HG02870 (cell line): ENCODE measurements around the gene NSUN7.

Source experiments
- ATAC-seq: cut with Tn5 transposase; IDR thresholded peaks from one replicate; pipeline ENCODE4 v1.9.1; 2021; ENCODE audit warnings: mild to moderate bottlenecking, moderate library complexity; ENCODE audit not compliant: unreplicated experiment

NSUN7 gene

DNA sequence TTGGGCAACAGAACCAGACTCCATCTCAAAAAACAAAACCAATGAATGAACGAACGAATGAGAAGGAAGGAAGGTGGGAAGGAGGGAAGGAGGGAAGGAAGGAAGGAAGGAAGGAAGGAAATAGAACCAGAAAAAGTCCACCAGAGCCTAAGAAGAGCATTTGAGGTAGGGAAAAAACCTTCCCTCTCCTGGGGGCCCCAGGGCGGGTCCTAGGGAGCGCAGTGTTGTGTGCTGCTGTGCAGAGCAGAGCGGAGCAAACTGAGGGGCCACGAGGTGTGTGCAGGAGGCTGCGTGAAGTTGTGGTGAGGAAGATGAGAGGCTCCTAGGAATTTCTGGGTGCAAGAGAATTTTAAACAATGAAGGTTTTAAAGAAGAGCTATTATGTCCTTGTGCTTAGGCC, 16.0 kb upstream of the NSUN7 start:
- no peak for ATAC-seq

DNA sequence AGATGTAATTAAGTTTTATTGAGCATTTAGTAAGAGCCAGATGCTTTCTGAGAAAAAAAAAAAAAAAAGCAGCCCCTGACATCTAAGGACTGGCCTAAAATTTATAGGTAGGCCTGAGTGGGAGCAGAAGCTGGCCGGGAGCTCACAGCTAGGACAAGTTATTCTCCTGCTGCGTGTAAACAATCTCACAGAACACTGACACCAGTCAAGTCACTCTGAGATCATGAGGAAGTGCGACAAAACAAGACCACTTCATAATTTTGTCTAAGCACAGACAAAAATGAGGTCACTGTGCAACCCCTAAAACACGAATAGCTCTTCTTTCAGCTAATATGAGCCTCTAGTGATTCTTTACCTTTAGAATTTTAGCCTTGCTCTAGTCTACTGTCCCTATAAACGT, 15.3 kb upstream of the NSUN7 start:
- no peak for ATAC-seq

DNA sequence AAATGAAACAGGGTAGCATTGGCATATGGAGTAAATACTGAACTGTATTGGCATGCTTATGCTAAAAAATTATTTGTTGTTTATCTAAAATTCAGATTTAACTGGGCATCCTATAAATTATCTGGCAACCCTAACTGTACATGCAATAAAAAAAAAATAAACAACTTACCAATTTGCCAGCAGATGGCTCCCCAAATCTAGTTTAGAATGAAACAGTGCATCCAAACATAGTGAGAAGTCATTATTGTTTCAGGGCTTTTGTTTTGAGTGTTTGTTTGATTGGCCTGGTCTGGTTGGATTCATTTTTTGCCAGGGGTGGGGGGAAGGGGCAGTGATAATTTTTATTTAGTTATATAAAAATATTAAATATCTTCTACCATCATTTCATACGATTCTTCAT, 12.8 kb upstream of the NSUN7 start:
- no peak for ATAC-seq

DNA sequence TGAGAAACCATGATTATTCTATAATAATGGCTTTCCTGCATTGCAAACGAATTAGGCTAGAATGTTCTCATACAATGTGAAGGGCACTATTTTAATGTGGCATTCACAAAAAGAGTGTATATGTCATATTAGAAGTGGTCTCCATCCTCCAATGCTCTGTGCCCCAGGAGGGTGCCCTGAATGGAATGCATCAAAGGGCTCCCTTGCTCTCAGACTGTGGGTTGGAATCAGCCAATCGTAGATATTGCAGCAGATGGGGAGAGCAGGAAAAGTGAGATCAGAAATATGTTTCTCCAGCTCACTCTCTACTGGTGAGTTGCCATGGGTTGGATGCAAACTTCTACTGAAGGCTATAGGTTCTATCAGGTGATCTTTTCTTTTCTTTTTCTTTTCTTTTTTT, 11.9 kb upstream of the NSUN7 start:
- no peak for ATAC-seq

DNA sequence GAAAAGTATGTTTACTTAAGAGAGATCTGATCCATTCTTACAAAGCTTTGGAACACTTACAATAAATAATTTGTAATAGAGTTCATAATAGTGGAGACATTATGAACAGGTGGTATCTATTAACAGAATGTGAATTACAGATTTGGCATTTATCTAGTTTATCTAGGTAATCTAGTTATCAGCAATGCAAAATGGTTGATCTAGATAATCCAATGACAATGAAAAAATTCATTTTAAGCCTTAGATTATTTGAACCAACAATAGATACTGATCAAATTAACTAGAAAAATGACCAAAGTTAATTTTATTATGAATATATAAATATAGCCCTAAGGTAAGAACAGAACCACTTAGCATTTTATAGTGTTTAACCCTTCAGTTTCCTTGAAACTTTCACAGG, 10.4 kb upstream of the NSUN7 start:
- no peak for ATAC-seq

DNA sequence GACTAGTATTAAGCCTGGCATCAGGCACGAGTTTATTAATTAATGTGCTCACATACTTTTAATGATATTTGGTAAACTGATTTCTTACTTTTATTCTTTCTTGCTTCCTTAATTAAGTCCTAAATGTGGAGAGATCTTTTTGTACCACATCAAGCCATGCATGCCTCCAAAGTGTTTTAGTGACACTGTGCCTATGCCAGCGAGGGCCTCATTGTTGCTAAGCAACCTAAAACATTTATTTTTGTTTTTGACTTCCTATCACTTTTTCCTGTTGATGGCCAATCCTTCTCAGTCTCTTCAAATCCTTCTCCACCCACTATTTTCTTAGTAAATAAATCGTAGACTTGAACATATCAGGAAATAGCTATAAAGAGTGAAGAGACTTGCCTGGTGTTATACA, 5.5 kb upstream of the NSUN7 start:
- ATAC-seq = no peak

DNA sequence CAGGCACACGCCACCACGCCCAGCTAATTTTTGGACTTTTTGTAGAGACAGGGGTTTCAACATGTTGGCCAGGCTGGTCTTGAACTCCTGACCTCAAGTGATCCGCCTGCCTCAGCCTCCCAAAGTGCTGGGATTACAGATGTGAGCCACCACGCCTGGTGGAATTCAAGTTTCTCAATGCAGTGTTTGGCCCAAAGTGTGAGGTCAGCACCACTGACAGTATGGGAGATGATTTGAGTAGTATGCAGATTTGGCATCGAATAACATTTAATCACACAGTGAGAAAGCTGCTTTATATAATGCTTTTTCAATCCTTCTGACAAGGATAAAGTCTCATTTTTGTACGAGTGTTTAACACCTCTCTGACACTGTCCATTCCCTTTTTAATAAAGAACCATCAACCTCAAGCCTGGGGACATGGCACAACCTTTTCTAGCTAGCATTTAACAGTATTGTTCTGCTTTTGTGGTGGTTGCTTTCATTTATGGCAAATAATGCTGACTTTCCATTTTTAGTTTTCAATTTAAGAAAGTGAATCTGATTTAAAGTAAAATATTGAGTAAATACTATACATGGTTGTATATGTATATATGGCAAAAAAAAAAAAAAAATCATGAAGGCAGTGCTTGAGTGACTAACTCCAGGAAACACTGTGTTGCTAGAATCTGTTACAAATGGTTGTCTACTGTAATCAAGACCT, 4.3 kb upstream of the NSUN7 start:
- ATAC-seq = no peak

DNA sequence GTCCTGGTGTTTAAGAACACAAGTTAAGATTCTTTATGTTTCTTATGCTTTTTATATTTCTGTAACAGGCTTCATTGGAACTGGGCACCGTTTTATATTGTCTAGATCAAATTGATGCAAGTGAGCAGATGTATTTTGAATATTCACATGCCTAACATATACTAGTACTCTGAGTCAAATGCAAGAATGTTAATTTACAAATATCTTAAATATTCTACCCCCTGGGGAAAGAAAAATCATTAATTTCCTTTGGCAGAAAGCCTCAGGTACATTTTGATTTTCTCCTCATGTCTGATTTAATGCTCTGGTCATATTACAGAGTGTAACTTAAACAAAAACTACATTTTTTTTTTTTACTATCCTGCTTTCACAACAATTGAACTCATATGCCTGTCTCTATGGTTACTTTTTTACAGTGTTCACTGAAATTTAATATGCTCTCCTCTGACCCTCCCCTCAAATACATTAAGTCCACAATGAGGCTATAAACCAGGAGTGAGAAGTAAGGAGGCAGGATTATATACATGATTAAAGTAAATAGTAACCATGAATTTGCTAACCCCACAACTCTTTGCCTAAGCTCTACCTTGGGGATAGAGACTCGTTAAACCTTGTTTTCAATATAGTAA, 2.4 kb upstream of the NSUN7 start:
- no peak for ATAC-seq

DNA sequence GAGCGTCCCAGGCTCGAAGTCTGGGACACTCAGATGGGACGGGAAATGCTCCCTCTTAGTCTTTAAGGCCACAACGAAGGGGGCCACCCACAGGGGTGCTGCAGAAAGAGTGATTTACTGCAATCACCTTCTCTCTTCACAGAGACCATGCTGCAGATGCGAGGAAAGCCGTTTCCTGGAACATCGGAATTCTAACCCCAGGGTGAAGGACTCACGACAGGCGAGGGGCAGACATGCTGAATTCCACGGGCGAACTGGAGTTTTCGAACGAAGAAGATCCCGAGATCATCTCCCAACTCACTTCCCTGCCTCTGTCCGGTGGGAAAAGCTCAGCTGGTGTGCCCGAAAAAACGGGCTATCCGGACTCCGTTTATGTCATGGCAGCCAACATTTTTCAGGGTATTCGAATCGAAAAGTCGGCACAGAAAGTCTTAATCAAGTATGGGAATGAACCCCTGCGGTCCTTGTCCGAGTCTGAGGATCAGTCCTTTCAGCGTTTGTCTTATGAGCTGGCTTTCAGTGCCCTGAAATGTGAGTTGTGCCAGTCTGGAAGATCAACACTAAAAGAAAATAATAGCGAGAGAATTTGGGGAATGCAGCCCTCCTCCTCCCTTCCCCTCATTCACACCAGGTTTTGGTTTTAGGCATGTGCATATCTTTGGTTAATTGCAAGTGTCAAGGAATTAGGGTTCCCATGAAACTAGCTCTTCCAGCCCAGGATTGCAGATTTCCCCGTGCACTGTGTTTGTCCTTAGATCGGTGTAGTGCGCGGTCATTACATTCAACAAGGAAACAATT, 905 bp downstream of the NSUN7 start:
- ATAC-seq = no peak

DNA sequence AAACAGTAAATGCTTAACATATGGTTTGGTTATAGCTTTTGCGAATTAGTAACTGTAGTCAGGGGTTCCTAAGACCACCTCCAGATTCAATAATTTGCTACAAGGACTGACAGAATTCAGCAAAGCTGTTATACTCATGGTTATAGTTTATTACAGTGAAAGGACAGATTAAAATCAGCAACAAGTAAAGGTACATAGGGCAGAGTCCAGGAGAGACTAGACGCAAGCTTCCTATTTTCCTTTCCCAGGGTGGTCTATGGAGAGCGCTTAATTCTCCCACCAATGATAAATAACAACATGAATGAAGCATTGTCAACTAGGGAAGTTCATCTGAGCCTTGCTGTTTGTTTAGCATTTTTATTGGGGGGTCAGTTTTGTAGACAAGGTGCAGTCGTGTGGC, 5.9 kb downstream of the NSUN7 start:
- no peak for ATAC-seq

DNA sequence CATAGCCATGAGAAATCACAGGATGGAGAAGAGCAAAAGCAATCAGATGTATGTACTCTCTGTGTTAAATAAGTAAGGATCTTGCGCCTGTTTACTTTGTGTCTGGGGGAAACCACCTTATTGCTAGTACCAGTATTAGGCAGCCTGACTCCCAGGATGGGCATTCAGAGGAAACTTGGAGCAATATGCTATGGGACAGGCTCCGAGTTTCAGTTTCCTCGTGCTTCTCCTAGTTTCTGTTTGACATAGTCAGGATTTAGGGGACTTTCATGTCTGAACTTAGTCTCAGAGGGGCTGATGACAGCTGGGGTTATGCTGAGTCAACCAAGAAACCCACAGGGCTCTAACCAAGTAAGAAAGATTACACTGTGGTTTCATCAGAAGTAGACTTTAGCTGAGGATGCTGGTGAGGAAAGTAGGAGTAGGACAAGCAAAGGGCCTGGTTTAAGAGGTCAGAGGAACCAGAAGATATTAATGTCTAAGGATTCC, 13.5 kb downstream of the NSUN7 start:
- ATAC-seq = peak; percentile 100

DNA sequence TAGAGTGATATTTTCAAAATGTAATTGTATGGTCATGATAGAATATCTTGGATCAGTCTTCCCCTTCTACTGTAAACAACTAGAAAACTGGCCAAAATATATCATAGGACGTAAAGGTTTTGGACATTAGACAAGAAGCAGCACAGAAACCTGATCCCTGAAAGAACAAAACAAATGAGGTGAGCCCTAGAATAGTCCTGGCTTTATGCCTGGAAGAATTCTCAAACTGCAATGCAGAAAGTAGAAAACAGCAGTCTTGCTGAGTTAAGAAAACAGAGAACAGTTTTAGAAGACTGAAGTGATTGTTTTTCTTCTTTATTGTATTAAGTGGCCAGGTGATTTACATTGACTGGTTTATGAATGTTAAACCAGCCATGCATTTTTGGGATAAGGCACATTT, 19.5 kb downstream of the NSUN7 start:
- ATAC-seq = no peak

DNA sequence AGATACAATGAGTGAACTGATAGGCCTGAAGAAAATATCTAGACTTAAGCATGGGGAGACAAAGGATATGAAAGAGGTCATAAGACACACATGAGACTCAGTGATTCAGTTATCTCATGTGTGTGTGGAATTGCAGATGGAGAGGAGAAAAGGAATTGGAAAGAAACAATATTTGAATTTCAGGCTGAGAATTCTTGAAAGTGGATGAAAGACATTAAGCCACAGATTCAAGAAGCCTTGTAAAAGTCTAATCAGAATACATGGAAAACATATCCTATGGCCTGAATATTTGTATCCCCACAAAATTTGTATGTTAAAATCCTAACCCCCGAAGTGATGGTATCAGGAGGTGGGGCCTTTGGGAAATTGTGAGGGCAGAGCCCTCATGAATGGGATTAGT, 28.3 kb downstream of the NSUN7 start:
- no peak for ATAC-seq

DNA sequence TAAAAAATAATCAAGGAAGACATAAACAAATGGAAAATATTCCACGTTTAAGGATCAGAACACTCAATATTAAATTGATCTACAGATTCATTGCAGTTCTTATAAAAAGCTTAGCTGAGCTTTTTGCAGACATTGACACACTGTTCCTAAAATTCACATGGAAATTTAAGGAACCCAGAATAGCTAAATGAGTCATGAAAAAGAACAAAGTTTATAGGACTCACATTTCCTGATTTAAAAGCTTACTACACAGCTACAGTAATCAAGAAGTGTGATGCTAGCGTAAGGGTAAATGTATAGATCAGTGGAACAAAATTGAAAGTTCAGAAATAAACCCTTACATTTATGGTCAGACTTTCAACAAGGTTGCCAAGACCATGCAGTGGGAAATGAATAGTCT, 33.1 kb downstream of the NSUN7 start:
- no peak for ATAC-seq

DNA sequence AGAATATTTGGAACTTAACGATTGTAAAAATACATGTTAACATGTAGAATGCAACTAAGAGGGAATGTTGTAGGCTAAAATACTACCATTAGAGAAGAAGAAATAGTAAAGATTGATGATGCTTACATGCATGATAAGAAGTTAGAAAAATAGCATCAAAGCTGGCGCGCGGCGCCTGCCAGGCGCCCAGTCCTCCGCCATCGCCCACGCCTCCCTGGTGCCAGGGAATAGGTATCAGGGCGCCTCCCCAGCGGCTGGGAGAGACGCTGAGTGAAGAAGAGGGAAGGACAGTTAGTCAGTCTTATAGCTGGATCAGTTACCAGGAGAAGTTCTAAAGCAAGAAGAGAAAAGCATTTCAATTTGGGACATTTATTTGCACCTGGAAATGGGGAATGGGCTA, 36.0 kb downstream of the NSUN7 start:
- no peak for ATAC-seq

DNA sequence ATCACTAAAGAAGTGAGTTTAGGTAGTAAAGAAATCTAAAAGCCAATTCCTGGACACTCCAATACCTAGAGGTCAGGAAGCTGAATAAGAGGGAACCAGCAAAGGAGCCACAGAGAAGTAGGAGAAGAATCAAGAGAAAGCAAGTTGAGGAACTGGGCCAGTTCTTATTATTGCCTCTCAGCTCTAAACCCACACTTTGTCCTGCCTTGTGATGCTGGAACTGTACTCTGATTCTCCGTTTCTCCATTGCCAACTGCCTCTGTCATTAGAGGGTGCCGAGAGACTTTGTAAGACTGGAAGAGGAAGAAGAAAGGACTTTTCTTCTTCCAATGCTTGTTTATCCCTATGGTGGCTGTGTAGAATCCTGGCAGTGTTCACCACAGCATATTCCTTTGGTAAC, 38.6 kb downstream of the NSUN7 start:
- no peak for ATAC-seq

DNA sequence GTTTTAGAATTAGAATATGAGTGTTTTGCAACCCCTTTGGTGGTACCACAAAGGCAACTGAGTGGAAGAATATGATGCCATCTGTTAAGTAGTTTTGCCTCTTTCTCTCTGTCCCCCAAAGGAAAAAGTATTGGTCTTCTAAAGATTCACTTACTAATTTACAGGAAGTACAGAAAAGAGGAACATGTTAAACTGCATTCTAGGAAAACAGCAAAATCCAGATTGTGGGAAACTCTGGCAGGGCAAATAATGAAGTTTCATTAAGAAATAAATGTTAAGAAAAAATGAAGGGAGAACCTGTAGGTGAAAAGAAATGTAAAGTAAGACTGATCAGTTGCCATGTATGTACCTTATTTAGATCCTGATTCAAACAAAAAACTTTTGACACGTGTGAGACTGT, 39.3 kb downstream of the NSUN7 start:
- ATAC-seq = no peak

DNA sequence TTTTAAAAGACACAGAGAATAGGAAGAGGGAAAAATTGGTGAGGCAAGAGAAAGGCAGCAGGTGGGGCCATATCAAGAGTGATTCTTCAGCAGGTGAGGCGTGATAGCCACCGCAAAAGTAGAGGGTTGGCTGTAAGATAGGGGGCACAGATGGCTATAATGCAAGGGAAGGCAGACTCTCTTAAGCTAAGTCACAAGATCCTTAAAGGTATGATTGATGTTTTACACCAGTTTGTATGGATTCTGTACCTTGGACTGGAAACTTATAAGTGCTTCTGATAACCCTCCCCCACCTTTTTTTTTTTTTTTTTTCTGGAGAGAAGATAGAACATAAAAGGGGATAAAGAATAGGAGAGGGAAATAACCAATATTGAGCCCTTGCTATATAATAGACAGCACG, 40.0 kb downstream of the NSUN7 start:
- ATAC-seq = no peak

DNA sequence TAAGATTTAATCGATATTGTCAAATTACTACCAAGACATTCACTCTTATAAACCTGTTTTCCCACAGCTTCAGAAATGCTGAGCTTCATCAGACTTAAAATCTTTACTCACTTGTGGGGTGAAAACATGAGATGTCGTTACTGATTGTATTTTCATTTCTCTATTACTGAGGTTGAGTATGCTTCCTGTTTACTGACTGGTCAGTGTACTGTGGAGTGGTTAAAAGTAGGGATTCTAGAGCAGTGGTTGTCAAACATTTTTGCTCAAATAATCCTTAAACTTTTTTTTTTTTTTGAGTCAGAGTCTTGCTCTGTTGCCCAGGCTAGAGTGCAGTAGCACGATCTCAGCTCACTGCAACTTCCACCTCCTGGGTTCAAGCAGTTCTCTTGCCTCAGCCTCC, 50.3 kb downstream of the NSUN7 start:
- ATAC-seq = peak; percentile 79

DNA sequence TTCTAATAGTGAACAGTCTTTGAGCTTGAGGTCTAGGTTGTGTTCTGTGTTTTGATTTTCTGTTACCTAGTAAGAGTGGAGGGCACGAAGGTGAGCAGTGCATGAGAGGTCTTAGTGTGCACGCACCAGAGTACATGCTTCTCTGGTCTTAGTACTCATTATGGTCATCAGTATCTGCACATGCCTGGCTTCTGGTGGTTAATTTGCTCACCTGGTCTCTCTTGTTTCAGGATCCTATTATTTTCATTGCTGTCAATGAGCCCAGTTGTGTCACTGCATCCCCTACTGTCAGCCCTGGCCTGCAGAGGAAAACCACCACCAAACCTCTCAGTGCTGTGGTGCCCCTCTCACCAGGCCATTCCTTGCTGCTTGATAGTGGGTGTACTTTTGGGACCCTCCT, 54.8 kb downstream of the NSUN7 start:
- no peak for ATAC-seq

DNA sequence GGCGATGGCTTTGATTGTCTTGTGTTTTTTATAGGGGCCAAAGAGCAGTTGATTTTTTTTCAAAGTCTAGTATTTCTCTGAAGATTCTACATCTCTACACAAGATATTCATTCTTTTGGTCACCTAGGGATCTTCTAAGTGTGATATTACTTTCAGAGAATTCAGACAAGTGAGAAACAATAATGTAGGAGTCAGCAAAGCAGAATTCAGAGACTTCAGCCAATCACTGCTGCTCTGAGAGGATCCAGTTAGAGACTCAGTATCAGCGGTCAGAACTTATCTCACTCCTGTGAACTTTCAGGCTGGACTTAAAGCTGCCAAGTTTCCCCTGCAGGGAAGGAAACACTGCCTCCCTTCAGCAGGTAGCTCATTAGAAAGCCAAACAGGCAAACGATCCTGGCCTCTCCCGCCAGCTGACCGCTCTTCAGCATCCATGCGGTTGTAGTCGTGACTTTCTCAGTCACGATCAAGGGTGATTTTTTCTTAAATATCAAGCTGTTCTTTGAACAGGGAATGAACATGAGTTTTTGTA, 59.2 kb downstream of the NSUN7 start:
- no peak for ATAC-seq

DNA sequence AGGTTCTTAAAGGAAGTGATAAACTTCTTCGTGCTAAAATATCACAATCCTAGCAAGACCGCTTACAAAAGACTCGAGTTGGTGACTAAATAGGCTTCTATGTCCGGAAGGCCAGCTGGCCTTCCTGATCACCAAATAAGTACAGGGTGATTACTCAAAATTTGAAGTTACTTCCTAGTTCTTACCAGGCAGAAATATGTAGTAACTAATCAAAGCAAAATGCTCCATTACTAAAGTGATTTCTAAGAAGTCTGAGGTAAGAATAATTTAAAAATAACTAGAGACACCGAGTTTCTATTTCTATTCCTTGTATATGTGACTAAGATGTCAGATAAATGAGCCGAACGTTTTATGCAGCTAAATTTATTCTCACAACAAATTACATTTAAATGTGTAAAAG, 62.2 kb downstream of the NSUN7 start:
- ATAC-seq = no peak
